ENCODE measurements around the gene COA7. TPM values are rescaled to one million over a fixed set of nuclear protein-coding genes. Genes with fewer than 3 reads are reported as not detected.

The COA7 gene
- total and polyA plus RNA-seq, 2 of the 8 experiments (the other 6 are each of a cell fraction or from before 2014, with no cell fraction given), result 23.2 to 61.8 TPM

GRCh38 chr1:52674497-52675384 is 23.4 kb downstream of the COA7 start (continued):
- TF ChIP-seq TAF7 (optimal IDR thresholded peaks at IDR 0.05; ENCODE audit: borderline replicate concordance, low read depth, low read length) (no peak), KDM1A (IDR thresholded peaks at IDR 0.05; ENCODE audit: borderline replicate concordance, low read length) (no peak), PHF8 (conservative IDR thresholded peaks at IDR 0.05; ENCODE audit: low read depth, low read length) (no peak), GABPA (IDR thresholded peaks at IDR 0.05; ENCODE audit: borderline replicate concordance, insufficient read depth, low read length) (no peak), RNF2 (IDR thresholded peaks at IDR 0.05; ENCODE audit: borderline replicate concordance, low read depth, low read length, missing control alignments, poor library complexity, severe bottlenecking) (no peak), POLR2AphosphoS5 (IDR thresholded peaks at IDR 0.05; ENCODE audit: low read depth, low read length) (no peak), CEBPB (IDR thresholded peaks at IDR 0.05; ENCODE audit: low read depth, low read length) (no peak)
